Activated T-helper 17 cell treated with anti-CD3 and anti-CD28 coated beads, Interleukin-2, amount 50 U/mL, for 72 hours (primary cell): ENCODE data around the gene PPIB. TPM values are rescaled to one million over a fixed set of nuclear protein-coding genes. Genes with fewer than 3 reads are reported as not detected.

ENCODE experiments used
- ATAC-seq: fragments of 150-1000 bp; cut with Tn5 transposase; replicated peaks from 2 replicates; pipeline ENCODE4 v1.10.0; 2021; ENCODE audit warnings: mild to moderate bottlenecking, moderate library complexity
- H3K27ac Mint-ChIP-seq: one replicate; pipeline ENCODE4 v1.8.0; 2022; ENCODE audit warnings: mixed read lengths
- H3K27me3 Mint-ChIP-seq: one replicate; pipeline ENCODE4 v1.8.0; 2022; ENCODE audit warnings: mixed read lengths
- H3K36me3 Mint-ChIP-seq: one replicate; pipeline ENCODE4 v1.8.0; 2022; ENCODE audit warnings: low read depth, mild to moderate bottlenecking, mixed read lengths
- H3K4me1 Mint-ChIP-seq: one replicate; pipeline ENCODE4 v1.8.0; 2022; ENCODE audit warnings: mixed read lengths
- H3K4me3 Mint-ChIP-seq: one replicate; pipeline ENCODE4 v1.8.0; 2022; ENCODE audit warnings: mild to moderate bottlenecking, mixed read lengths
- H3K9me3 Mint-ChIP-seq: one replicate; pipeline ENCODE4 v1.8.0; 2022; ENCODE audit warnings: mixed read lengths
- total RNA-seq, 2 donors: library from RNA; stranded (reverse); gene quantifications; one replicate each; pipeline ENCODE4 v1.2.3, GENCODE V29; 2022

The PPIB gene
- total RNA-seq, 2 donors from 2014 or later = 194 to 363 TPM

DNA sequence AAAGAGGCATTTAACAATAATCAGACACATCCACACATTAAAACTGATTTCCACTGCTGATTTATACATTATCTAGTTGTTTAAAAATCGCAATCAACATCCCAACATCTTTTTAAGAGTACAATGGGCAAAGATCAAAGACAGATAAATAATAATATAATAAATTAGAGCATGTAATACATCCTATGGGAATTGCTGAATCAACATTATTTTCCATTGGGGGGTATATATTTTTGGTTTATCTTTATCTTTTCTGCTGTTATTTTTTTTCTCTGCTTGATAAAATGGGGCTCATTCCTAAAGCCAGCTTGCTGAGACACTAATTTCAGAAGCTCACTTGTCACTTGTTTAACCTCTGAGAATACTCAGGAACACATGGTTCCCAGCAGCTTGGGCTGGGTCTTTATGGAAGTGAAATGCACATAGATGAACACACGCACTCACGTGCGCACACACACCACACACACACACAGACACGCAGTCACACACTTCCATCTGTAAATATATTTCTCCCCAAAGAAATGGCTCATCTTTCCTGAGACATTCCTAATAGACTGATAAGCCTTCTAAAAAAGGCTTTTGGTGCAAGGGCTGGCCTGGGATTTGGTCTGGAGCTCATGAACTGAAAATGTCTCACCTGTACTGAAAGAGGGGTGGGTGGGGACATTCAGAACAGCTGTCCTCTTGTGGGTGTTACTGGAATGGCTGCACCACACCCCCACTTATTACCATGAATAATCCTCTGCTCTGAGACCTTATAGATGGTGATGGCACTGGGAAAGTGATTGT lies 3.5 kb upstream of the PPIB start:
- Mint-ChIP-seq H3K4me3 (peak overlapping the region; percentile 60), H3K36me3 (peaks cover 24% of the 10 kb centered on the region), H3K27ac (peak overlapping the region; percentile 91), H3K27me3 (no peaks in the 10 kb centered on the region), H3K9me3 (no peaks in the 10 kb centered on the region), H3K4me1 (peaks cover 27% of the 10 kb centered on the region)
- ATAC-seq = no peak

DNA sequence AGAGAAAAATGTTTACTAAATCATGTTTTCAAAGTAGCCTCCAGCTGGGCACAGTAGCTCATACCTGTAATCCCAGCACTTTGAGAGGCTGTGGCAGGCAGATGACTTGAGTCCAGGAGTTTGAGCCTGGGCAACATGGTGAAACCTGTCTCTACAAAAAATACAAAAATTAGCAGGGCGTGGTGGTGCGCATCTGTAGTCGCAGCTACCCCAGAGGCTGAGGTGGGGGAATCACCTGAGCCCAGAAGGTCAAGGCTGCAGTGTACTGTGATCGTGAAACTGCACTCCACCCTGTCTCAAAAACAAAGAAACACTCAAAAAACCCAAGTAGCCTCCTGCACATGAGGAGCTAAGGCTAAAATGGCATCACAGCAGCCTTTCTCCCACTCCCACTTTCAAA lies 1.6 kb upstream of the PPIB start:
- ATAC-seq = no peak
- peaks cover 33% of the 10 kb centered on the region for H3K36me3 Mint-ChIP-seq
- no peaks in the 10 kb centered on the region for H3K9me3 Mint-ChIP-seq
- H3K4me3 Mint-ChIP-seq = peak overlapping the region; percentile 93
- peak overlapping the region; percentile 96 for H3K27ac Mint-ChIP-seq
- peaks cover 36% of the 10 kb centered on the region for H3K4me1 Mint-ChIP-seq
- no peaks in the 10 kb centered on the region for H3K27me3 Mint-ChIP-seq

DNA sequence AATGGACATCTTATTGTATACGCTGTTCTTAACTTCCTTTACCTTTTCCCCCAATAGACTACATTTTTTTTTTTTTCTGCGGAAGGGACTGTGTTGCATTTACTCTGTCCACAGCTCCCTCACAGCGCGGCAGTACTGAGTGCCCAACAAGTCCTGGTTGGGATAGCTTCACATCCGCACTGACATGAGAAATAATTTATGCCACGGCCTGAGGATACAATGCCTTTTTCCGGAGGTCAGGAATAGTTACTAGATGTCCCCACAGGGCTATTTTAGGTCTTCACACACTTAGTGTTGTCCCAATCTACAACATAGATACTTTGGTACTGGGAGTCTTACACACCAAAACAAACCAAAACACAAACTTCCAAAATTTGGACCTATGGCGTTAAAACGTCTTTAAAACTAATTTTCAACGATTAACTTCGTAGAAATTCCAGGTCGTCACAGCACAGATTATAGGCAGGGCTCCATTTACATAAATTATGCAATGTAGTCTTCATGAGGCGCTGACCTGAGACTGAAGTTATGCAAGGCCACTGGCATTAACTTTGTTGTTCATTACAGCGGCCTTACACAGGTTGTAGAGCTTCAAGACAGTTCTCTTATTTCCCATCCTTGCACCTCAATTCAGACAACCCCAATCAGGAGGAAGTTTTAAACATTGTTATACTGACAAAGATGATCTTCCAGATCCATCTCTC lies 989 bp upstream of the PPIB start:
- peak overlapping the region; percentile 93 for H3K4me3 Mint-ChIP-seq
- H3K36me3 Mint-ChIP-seq = peaks cover 40% of the 10 kb centered on the region
- no peaks in the 10 kb centered on the region for H3K9me3 Mint-ChIP-seq
- H3K27me3 Mint-ChIP-seq = no peaks in the 10 kb centered on the region
- H3K4me1 Mint-ChIP-seq = peaks cover 38% of the 10 kb centered on the region
- peak; percentile 0 for ATAC-seq
- H3K27ac Mint-ChIP-seq = peak overlapping the region; percentile 96

DNA sequence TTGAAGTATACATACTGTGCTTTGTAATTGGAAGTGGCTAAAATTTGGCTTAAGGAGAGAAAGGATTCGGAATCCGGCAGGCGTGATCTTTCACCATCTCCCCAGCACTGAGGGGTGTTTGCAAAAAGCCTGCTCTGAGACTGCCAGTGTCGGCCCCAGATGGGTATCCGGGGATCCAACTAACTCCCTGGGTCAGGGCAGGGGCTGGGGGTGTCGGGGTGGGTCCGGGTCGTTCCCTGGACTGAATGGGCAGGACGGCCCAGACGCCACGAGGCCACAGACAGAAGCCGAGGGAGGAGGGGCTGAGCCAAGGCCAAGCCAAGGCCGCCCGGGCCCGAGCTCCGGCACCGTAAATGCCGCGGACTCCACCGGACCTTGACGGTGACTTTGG lies 349 bp downstream of the PPIB start:
- Mint-ChIP-seq H3K4me3 (peak overlapping the region; percentile 93), H3K9me3 (no peaks in the 10 kb centered on the region), H3K27ac (peak overlapping the region; percentile 96), H3K27me3 (no peaks in the 10 kb centered on the region), H3K4me1 (peaks cover 48% of the 10 kb centered on the region), H3K36me3 (peaks cover 53% of the 10 kb centered on the region)
- ATAC-seq = peak; percentile 33

DNA sequence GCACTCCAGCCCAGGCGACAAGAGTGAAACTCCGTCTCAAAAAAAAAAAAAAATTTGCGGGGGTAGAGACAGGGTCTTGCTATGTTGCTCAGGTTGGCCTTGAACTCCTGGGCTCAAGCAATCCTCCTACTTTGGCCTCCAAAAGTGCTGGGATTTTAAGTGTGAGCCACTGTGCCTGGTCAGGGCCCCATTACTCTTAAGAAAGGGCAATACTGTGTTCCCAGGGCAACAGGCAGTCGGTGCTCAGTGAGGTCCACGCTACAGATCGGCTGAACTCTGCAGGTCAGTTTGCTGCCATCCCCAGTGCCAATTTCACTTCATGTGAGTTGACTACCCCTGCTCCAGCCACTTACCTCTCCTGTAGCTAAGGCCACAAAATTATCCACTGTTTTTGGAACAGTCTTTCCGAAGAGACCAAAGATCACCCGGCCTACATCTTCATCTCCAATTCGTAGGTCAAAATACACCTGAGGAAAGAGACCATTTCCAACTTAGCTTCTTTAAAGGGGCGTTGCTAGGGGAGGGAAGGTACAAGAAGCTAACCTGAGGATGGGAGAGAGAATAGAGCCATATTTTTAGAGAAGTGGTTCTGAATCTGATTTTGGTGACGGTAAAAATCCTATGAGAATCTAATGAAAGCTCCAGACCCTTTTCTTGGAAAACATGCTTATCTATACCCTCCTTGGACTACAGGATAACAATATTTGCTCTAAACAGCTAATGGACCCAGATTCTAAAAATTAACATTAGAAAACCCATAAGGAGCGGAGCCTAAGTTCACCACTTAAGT lies 939 bp downstream of the PPIB start:
- H3K27me3 Mint-ChIP-seq = no peaks in the 10 kb centered on the region
- ATAC-seq = no peak
- H3K27ac Mint-ChIP-seq = peak overlapping the region; percentile 96
- peaks cover 59% of the 10 kb centered on the region for H3K36me3 Mint-ChIP-seq
- no peaks in the 10 kb centered on the region for H3K9me3 Mint-ChIP-seq
- peaks cover 43% of the 10 kb centered on the region for H3K4me1 Mint-ChIP-seq
- H3K4me3 Mint-ChIP-seq = peak overlapping the region; percentile 93

DNA sequence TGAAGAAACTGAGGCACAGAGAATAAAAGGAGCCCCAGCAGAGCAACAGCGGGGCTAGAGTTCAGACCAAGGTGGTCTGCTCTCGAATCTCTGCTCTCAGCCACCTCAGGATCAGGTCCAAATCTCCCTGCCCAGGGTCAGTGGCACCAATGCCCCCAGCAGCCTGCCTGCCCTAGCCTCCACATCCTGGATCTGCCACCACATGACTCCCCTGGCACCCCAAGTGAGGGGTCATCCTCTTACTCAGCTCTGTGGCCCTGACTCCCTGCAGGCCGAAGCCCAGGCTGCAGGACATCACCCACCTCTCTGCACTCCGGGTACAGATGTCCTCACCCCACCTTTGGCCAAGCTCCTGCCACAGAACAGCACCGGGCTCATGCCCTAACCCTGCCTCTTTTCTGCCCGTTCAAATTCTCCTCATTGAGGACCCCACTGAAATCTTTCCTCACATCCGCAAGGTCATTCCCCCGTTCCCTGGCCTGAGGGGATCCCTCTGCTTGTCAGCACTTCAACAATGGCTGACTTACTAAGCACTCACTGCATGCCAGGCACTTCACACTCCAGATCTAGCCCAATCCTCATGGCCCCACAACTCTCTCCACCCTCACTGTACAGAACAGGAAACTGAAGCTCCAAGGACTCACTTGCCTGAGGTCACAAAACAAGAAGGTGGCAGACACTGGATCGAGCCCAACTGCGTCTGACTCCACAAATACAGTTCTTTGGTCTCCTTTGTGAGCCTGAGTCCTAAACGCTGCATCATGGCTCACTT lies 4.3 kb downstream of the PPIB start:
- Mint-ChIP-seq H3K4me1 (peaks cover 28% of the 10 kb centered on the region), H3K4me3 (peak overlapping the region; percentile 48), H3K27me3 (peaks cover under 1% of the 10 kb centered on the region), H3K36me3 (peaks cover 89% of the 10 kb centered on the region), H3K9me3 (no peaks in the 10 kb centered on the region), H3K27ac (peak overlapping the region; percentile 81)
- ATAC-seq = no peak

DNA sequence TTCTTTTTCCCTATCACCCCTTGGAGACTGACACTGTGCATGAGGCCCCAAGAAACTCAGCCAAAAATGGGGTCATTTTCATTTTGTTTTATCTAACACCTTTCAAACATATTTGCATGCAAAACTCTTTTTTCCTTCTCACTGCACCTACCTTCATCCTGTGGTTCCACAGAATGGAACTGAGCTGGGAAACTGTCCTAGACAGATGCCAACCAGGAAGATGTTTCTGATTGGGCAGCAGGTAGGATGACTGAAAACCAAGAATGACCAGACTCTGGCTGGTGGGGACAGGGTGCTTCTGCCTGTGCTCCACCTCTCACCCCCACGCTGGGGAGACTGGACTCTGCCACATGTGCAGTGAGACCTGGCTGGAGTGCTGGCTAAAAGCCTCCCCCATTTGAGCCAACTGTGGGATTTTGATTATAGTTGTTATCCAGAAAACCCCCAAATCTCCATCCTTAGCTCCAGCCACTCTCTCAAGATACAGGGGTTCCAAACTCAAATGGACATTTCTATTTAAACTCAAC lies 5.2 kb downstream of the PPIB start:
- Mint-ChIP-seq H3K4me3 (no peak overlapping the region), H3K27me3 (peaks cover 4% of the 10 kb centered on the region), H3K27ac (peak overlapping the region; percentile 81), H3K9me3 (no peaks in the 10 kb centered on the region), H3K36me3 (peaks cover 90% of the 10 kb centered on the region), H3K4me1 (peaks cover 31% of the 10 kb centered on the region)
- no peak for ATAC-seq

DNA sequence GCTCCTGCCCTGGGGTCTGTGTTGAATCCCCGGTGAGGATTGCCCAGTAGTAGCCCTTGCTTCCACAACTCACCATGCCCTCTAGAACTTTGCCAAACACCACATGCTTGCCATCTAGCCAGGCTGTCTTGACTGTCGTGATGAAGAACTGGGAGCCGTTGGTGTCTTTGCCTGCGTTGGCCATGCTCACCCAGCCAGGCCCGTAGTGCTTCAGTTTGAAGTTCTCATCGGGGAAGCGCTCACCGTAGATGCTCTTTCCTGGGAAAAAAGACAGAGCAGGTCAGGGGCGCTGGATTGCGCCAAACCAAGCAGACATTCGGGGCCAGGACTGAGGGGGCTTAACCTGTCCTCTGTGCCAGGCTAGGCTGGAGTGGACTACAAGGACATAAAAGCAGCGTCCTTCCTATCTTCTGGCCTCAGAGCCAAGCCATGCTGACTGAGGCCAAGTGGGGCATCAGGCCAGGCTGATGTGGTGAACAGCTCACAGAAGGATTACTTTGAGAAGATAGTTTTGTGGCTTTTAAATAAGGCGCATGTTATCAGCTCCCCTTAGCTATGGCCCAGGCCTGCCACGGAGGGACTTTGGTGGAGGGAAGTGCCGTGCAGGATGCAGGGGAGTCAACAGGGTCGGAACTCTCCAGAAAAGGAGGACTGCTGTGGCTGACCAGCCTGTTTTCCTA lies 6.0 kb downstream of the PPIB start:
- Mint-ChIP-seq H3K36me3 (peaks cover 82% of the 10 kb centered on the region), H3K27ac (no peak overlapping the region), H3K4me1 (peaks cover 29% of the 10 kb centered on the region)

DNA sequence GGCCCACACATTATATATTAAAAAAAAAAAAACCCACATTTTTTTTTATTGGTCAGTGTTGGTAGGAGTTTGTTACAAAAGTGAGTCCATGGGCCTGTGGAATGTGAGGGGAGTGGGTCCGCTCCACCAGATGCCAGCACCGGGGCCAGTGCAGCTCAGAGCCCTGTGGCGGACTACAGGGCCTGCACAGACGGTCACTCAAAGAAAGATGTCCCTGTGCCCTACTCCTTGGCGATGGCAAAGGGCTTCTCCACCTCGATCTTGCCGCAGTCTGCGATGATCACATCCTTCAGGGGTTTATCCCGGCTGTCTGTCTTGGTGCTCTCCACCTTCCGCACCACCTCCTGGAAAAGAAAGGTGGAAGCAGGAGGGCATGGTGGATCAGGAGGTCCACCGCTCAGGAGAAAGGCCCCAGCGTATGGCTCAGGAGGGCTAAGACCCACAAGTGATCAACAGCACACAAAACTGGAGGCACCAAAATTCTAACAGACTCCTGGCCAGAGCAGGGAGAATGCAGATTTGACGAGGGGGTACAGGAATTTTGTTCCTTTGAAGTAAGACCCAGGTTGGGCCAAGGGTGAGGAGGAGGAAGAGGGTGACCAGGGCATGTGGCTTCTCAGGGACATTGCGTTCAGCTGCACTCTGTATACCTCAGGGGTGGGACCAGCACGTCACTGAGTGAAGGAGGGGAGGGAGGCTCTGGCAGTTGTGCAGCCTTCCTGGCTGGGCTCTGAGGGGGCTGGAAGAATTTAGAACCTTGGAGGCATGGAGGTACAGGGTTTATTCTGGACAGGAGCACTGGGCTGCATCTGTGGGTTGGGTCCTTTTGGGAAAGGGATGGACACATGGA lies 6.8 kb downstream of the PPIB start:
- H3K4me3 Mint-ChIP-seq = no peak overlapping the region
- H3K27ac Mint-ChIP-seq = no peak overlapping the region
- ATAC-seq = no peak
- H3K4me1 Mint-ChIP-seq = peaks cover 27% of the 10 kb centered on the region
- H3K36me3 Mint-ChIP-seq = peaks cover 75% of the 10 kb centered on the region
- no peaks in the 10 kb centered on the region for H3K9me3 Mint-ChIP-seq
- H3K27me3 Mint-ChIP-seq = peaks cover 5% of the 10 kb centered on the region

More for the DNA sequence above, 6.0 kb downstream of the PPIB start:
- H3K4me3 Mint-ChIP-seq = no peak overlapping the region
- ATAC-seq = no peak
- peaks cover 4% of the 10 kb centered on the region for H3K27me3 Mint-ChIP-seq
- no peaks in the 10 kb centered on the region for H3K9me3 Mint-ChIP-seq

DNA sequence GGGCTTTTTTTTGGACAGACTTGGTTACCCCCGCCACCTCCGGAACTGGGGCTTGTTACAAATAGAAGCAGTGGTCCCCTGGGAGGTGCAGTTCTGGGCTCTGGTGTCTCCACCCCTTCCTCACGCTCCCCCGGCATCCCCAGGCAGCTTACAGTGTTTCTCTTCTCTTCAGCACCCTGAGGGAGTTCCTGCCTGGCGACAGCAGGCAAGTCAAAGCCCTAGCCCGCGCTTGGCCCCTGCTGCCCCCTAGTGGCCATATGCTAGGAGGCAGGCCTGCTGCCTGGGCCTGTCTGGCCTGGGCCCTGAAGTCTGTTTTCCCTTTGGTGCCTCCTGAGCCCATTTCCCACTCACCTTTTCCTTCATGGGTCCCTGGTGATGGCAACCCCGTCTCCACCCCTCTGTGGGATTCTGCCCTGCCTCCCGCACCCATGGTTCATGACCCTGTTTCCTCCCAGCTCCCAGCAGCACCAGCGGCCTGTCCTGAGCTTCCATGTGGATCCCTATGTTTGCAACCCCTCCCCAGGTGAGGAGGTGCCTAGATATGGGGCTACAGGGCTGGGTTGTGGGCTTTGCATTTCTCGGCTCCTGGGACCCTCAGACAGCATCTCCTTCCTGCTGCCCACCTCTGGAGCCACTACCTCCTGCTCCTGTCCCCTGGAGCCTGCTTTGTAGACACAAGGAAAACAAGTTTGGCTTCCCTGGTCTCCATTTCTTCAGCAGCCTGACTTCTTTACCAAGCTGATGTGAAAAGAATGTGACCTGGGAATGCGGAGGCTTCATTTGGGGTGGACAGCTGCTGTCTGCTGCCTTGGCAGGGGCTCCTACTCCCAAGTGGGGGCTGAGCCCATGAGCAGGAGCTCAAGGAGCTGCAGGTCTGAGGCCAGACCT lies 9.1 kb downstream of the PPIB start:
- H3K27ac Mint-ChIP-seq = no peak overlapping the region
- peaks cover 22% of the 10 kb centered on the region for H3K4me1 Mint-ChIP-seq
- H3K9me3 Mint-ChIP-seq = no peaks in the 10 kb centered on the region
- peak overlapping the region; percentile 65 for H3K4me3 Mint-ChIP-seq
- peak; percentile 90 for ATAC-seq
- peaks cover 52% of the 10 kb centered on the region for H3K36me3 Mint-ChIP-seq
- H3K27me3 Mint-ChIP-seq = peaks cover 8% of the 10 kb centered on the region

DNA sequence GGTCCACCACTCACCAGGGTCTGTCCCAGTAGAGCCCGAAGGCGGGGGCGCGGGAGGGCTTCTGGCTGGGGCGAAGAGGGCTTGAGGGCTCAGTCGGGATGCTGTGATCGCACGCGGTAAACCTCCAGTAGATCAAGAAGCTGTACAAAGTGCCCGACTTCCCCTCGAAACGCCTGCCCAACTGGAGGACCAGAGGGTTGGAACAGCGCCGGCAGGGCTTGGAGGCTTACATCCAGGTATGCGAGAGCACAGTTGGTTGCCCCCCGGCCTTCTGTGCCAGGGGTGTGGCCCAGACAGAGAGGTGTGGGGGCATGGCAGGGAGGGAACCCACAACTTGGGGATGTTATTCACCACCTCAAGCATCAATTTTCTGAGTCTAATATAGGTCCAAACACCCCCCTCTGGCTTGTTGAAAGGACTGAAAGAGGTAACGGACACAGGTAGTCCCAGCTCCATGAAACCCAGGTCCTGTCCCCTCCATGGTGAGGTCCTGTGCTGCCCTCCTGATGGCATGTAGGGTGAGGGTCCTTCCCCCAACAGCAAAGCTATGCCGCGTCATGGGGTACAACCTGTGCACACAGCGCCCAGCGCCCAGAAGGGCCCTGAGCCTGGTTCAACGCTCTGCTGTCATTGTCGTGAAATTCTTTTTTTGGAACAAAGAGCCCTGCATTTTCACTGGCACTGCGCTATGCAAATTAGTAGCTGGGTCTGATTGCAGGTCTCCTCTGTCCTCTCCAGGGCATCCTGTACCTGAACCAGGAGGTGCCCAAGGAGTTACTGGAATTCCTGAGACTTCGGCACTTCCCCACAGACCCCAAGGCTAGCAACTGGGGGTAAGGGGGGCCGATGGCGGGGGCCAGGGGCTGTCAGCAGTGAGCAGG lies 10.1 kb downstream of the PPIB start:
- peak overlapping the region; percentile 65 for H3K4me3 Mint-ChIP-seq
- H3K27me3 Mint-ChIP-seq = peaks cover 8% of the 10 kb centered on the region
- no peak for ATAC-seq
- peaks cover 13% of the 10 kb centered on the region for H3K4me1 Mint-ChIP-seq
- no peak overlapping the region for H3K27ac Mint-ChIP-seq
- H3K36me3 Mint-ChIP-seq = peaks cover 42% of the 10 kb centered on the region
- H3K9me3 Mint-ChIP-seq = no peaks in the 10 kb centered on the region
